GM10266 (cell line): ENCODE data around the gene MDM2.

ENCODE experiments used
- DNase-seq: peaks from one replicate; pipeline ENCODE4 v3.0.0; 2012; ENCODE audit errors: extremely low spot score
- TF ChIP-seq, protein P1 (sequence below): IDR thresholded peaks from 2 replicates; pipeline ENCODE4 v1.5.1; 2012; ENCODE audit warnings: mild to moderate bottlenecking, low read depth; ENCODE audit not compliant: control insufficient read depth, insufficient read depth; ENCODE audit errors: missing control alignments

MDM2 gene

DNA sequence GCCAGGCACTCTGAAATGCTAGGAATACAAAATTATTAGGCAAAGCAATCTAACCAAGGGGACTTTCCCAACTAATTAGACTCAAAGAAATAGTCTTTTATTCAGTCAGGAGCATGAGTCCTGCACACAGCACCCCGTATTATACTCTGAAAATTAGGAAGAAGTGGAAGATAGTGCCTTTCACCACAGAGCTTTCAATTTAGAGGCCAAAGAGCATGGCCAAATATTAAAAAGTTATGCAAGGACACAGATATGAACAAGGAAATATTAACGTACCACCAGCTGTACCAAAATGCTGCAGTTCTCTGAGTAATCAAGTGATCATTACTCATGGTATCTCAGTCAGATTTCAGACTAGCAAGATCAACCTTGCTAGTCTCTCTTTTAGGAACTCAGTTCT lies 22.6 kb upstream of the MDM2 start:
- TF ChIP-seq, protein P1, sequence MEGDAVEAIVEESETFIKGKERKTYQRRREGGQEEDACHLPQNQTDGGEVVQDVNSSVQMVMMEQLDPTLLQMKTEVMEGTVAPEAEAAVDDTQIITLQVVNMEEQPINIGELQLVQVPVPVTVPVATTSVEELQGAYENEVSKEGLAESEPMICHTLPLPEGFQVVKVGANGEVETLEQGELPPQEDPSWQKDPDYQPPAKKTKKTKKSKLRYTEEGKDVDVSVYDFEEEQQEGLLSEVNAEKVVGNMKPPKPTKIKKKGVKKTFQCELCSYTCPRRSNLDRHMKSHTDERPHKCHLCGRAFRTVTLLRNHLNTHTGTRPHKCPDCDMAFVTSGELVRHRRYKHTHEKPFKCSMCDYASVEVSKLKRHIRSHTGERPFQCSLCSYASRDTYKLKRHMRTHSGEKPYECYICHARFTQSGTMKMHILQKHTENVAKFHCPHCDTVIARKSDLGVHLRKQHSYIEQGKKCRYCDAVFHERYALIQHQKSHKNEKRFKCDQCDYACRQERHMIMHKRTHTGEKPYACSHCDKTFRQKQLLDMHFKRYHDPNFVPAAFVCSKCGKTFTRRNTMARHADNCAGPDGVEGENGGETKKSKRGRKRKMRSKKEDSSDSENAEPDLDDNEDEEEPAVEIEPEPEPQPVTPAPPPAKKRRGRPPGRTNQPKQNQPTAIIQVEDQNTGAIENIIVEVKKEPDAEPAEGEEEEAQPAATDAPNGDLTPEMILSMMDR = no peak

DNA sequence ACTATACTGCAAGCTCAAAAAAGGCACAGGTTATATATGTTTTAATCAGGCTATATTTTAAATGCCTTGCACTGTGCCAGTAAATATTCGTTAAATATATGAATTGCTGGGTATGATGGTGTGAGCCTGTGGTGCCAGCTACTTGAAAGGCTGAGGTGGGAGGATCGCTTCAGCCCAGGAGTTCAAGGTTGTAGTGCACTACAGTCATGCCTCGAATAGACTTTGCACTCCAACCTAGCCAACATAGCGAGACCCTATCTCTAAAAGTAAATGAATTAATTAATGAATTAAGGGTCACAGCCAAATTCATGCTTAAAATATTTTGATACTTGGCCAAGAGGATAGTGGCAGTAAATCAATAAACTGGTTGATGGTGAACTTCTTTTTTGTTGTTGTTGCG lies 22.2 kb upstream of the MDM2 start:
- DNase-seq = no peak
- TF ChIP-seq, protein P1 = no peak

More for the DNA sequence above, 22.6 kb upstream of the MDM2 start:
- no peak for DNase-seq

GRCh38 chr12:68786929-68787328 lies 21.0 kb upstream of the MDM2 start:
- DNase-seq = no peak

GRCh38 chr12:68788554-68789143 lies 19.3 kb upstream of the MDM2 start:
- DNase-seq = no peak
- TF ChIP-seq, protein P1 = no peak

More at GRCh38 chr12:68786929-68787328, 21.0 kb upstream of the MDM2 start:
- TF ChIP-seq, protein P1 = peak; percentile 23

DNA sequence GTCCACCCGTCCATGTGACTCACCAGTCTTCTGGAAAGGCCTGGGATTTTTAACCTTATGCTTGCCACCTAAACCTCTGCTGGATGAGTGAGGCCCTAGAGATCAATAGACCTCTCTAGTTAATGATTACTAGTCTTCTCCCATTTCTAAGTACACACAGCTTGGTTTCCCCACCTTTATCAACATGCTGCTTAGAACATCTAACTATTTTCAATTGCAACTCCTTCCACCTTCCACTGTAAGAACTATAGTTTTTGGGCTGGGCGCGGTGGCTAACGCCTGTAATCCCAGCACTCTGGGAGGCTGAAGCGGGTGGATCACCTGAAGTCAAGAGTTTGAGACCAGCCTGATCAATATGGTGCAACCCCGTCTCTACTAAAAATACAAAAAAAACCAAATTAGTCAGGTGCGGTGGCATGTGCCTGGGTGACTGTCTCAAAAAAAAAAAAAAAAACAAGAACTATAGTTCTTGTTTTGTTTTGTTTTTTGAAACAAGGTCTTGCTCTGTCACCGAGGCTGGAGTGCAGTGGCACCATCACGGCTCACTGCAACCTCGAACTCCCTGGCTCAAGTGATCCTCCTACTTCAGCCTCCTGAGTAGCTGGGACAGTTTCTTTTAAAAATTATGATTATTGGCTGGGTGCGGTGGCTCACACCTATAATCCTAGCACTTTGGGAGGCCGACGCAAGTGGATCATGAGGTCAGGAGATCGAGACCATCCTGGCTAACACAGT lies 18.7 kb upstream of the MDM2 start:
- no peak for DNase-seq
- TF ChIP-seq, protein P1 = no peak

DNA sequence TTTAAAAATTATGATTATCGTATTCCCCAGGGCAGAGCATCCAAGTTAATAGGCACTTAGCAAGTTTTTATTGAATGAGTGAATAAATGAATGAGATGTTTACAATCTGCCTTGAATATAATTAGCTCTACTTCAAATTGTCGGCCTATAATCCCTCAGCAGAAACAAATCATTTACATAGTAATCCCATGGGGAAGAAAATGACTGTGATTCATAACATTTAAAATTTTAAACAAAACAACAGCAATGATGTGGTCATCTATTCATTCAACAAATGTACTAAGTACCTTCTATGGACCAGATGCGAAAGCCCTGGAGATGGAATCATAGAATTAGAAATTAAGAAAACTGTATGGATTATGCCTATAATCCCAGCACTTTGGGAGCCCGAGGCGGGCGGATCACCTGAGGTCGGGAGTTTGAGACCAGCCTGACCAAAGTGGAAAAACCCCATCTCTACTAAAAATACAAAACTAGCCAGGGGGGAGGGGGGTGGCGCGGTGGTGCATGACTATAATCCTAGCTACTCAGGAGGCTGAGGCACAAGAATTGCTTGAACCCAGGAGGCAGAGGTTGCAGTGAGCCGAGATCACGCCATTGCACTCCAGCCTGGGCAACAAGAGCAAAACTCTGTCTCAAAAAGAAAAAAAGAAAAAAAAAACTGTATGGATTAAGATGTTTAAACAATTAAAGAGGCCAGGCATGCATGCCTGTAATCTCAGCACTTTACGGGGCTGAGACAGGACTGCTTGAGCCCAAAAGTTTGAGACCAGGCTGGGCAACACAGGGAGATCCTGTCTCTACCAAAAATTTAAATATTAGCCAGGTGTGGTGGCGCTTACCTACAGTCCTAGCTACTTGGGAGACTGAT lies 17.7 kb upstream of the MDM2 start:
- TF ChIP-seq, protein P1 = no peak
- DNase-seq = no peak

GRCh38 chr12:68790952-68791234 lies 17.1 kb upstream of the MDM2 start:
- DNase-seq = no peak
- TF ChIP-seq, protein P1 = no peak
